Hippocampal formation (tissue), 2 donors: ENCODE measurements around the gene PLEKHA1.
A peak's percentile ranks its signal among the peaks of the same experiment; 100 is the strongest.

Experiments
- DNase-seq, 2 donors: peaks; one replicate each; lab custom pipeline; 2025; lab: John Stamatoyannopoulos, UW

The PLEKHA1 gene

GRCh38 chr10:122478971-122479370 is 104.5 kb downstream of the PLEKHA1 start:
- DNase-seq: peak; percentile 53 to 88

DNA sequence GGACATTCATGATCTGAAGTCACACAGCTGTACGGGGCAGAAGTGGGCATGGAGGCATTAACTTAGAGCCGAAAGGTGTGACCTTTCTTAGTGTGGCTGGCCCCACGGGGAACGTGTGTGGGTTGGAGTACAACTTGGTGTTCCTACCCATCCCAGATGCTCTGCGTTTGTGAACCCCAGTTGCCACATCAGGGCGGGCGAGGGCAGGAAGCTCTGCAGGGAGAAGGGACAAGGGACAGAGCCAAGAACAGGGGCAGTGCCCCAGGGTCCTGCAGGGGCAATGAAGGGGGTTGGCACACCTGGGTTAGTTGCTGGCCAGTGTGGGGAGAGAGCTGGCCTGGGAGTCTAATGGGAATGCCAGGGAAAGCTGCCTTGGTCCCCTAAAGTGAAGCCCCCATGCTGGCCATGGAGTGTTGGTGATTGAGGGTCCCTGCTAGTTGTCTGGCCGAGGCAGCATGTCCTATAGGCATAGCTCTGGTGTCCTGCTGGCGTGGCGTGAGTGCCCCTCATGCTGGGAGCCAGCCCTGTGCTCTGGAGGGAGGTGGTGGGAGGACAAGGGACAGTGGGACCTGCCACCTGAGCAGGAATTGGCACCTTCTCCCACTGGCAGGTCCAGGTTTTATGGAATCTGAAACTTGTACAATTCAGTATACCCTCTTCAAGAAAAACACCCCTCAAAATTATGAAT is 105.8 kb downstream of the PLEKHA1 start:
- no peak for DNase-seq

- DNase-seq: no peak
Measured at GRCh38 chr10:122481296-122482056, 107.0 kb downstream of the PLEKHA1 start.
